K562 (cell line): ENCODE measurements around the gene PDE6G. TPM values are rescaled to one million over a fixed set of nuclear protein-coding genes. Genes with fewer than 3 reads are reported as not detected.

Experiments
- ATAC-seq: fragments of 200-7000 bp; cut with Tn5 transposase; 3 replicates; pipeline ENCODE4 v1.9.1; 2020; ENCODE audit warnings: moderate library complexity
- BruUV-seq: library from RNA; stranded (reverse); fragments of 400-500 nt; replicated peaks from 2 replicates; lab custom pipeline; 2021; lab: Mats Ljungman, UMichigan
- CTCF ChIA-PET: fragments of 300-600 bp; formaldehyde crosslinking; extraction: SDS; loops from one replicate; lab custom pipeline; 2021; ENCODE audit warnings: low intra/inter-chr PET ratio; lab: Yijun Ruan, JAX
- POLR2A ChIA-PET: fragments of 300-600, 350-650 bp; sonication (Branson Sonifier 250); formaldehyde crosslinking; extraction: SDS; loops from one replicate; lab custom pipeline; 2021; ENCODE audit warnings: antibody characterized with exemption, inconsistent platforms; lab: Yijun Ruan, JAX
- DNase-seq, 4 experiments: peaks; one replicate each; pipeline versions ENCODE4 v3.0.0 to v3.0.0-alpha.2; 2011 to 2018; ENCODE audit warnings: low spot score in 3 of 4, mixed read lengths in 3 of 4; ENCODE audit errors: extremely low read depth in 1 of 4
- FAIRE-seq: peaks from 2 replicates; lab custom pipeline; 2011; peaks lifted over from hg19 to GRCh38; lab: Jason Lieb, UNC
- H2AFZ ChIP-seq: 2 replicates; pipeline ENCODE4 v1.6.0; 2011; ENCODE audit warnings: low read depth, low read length, control low read depth, inconsistent platforms
- H3K27ac ChIP-seq: fragments of 200-600 bp; 3 replicates; pipeline ENCODE4 v1.8.0; 2011; ENCODE audit warnings: low read depth, mild to moderate bottlenecking, control low read depth, inconsistent platforms, low read length, moderate library complexity, mixed read lengths; ENCODE audit errors: extremely low read depth
- H3K27me3 ChIP-seq, 2 experiments: fragments of 300-600 bp in 1 of 2; 2 replicates in 1 of 2; 3 replicates in 1 of 2; pipeline versions ENCODE4 v1.6.0 to v1.8.0; 2011; ENCODE audit warnings: inconsistent platforms in 2 of 2, low read length in 2 of 2, mild to moderate bottlenecking in 1 of 2, mixed read lengths in 1 of 2, moderate library complexity in 1 of 2; ENCODE audit not compliant: control insufficient read depth in 2 of 2, insufficient read depth in 2 of 2
- H3K36me3 ChIP-seq: fragments of 300-600 bp; 3 replicates; pipeline ENCODE4 v1.8.0; 2011; ENCODE audit warnings: mild to moderate bottlenecking, low read length, inconsistent platforms; ENCODE audit not compliant: control insufficient read depth, insufficient read depth
- H3K4me1 ChIP-seq, 2 experiments: fragments of 200-600 bp in 1 of 2; replicated peaks in 1 of 2; 2 replicates in 1 of 2; 3 replicates in 1 of 2; pipeline versions ENCODE4 v1.5.1 to v1.8.0; 2011; ENCODE audit warnings: inconsistent platforms in 2 of 2, low read length in 2 of 2, mild to moderate bottlenecking in 1 of 2, mixed read lengths in 1 of 2, moderate library complexity in 1 of 2; ENCODE audit not compliant: control insufficient read depth in 2 of 2, insufficient read depth in 2 of 2
- H3K4me2 ChIP-seq: 2 replicates; pipeline ENCODE4 v1.6.1; 2011; ENCODE audit warnings: low read length, control low read depth, inconsistent platforms, mixed read lengths; ENCODE audit not compliant: insufficient read depth
- H3K4me3 ChIP-seq: fragments of 200-600 bp; sonication (generic), shearing (Covaris generic); 2 replicates; pipeline ENCODE4 v1.5.1; 2016; ENCODE audit warnings: control low read depth, inconsistent platforms
- H3K79me2 ChIP-seq: fragments of 200-600 bp; 3 replicates; pipeline ENCODE4 v1.8.0; 2011; ENCODE audit warnings: low read length, inconsistent platforms; ENCODE audit not compliant: control insufficient read depth, insufficient read depth
- H3K9ac ChIP-seq, 2 experiments: 2 replicates each; pipeline versions ENCODE4 v1.6.0 to v1.6.1; 2011; ENCODE audit warnings: low read depth in 2 of 2, low read length in 2 of 2, control low read depth in 1 of 2, inconsistent platforms in 1 of 2, mild to moderate bottlenecking in 1 of 2, mixed read lengths in 1 of 2; ENCODE audit not compliant: insufficient read depth in 1 of 2
- H3K9me1 ChIP-seq: one replicate; pipeline ENCODE4 v1.6.0; 2011; ENCODE audit warnings: inconsistent platforms, mild to moderate bottlenecking, low read length, moderate library complexity; ENCODE audit not compliant: control insufficient read depth, insufficient read depth
- H3K9me3 ChIP-seq: replicated peaks from 2 replicates; pipeline ENCODE4 v1.5.1; 2011; ENCODE audit warnings: low read depth, low read length, inconsistent platforms; ENCODE audit not compliant: control insufficient read depth, insufficient read depth
- H4K20me1 ChIP-seq: replicated peaks from 2 replicates; pipeline ENCODE4 v1.6.1; 2011; ENCODE audit warnings: low read length, inconsistent platforms, mixed read lengths; ENCODE audit not compliant: control insufficient read depth, insufficient read depth
- ARNT ChIP-seq, 2 experiments: fragments of 450-650 bp; IDR thresholded peaks; 2 replicates each; pipeline ENCODE4 v1.6.1; 2016; ENCODE audit warnings: mild to moderate bottlenecking in 1 of 2
- FOXK1 ChIP-seq: sonication (generic); formaldehyde crosslinking; IDR thresholded peaks from 2 replicates; pipeline ENCODE4 v1.8.0; 2022; ENCODE audit warnings: missing genetic modification reagents, mild to moderate bottlenecking, borderline replicate concordance
- HIVEP1 ChIP-seq: fragments of 250-450 bp; sonication (Bioruptor Pico); IDR thresholded peaks from 2 replicates; pipeline ENCODE4 v1.4.0; 2020; ENCODE audit warnings: mild to moderate bottlenecking
- KDM5B ChIP-seq: fragments of 200-600 bp; sonication (generic); IDR thresholded peaks from 2 replicates; pipeline ENCODE4 v1.6.1; 2012; ENCODE audit warnings: low read depth, mild to moderate bottlenecking, moderate library complexity, low read length, control low read depth, inconsistent platforms; ENCODE audit not compliant: insufficient replicate concordance
- LCOR ChIP-seq: sonication (generic); formaldehyde crosslinking; IDR thresholded peaks from 2 replicates; pipeline ENCODE4 v1.8.0; 2022; ENCODE audit warnings: mild to moderate bottlenecking, missing genetic modification reagents
- NR4A1 ChIP-seq, 2 experiments: fragments of 250-450 bp in 1 of 2; fragments of 450-650 bp in 1 of 2; sonication (Bioruptor Pico) in 1 of 2; IDR thresholded peaks; 2 replicates each; pipeline versions ENCODE4 v1.4.0 to v1.6.1; 2016 to 2020; ENCODE audit warnings: mild to moderate bottlenecking in 2 of 2, missing compliant biosample characterization in 1 of 2, missing genetic modification characterization in 1 of 2, moderate library complexity in 1 of 2
- PML ChIP-seq: IDR thresholded peaks from 2 replicates; pipeline ENCODE4 v1.6.1; 2012; ENCODE audit warnings: low read length, inconsistent platforms
- PURB ChIP-seq: sonication (generic); formaldehyde crosslinking; IDR thresholded peaks from 2 replicates; pipeline ENCODE4 v1.9.0; 2021; ENCODE audit warnings: low read depth, mild to moderate bottlenecking, missing genetic modification reagents
- RAD51 ChIP-seq: fragments of 450-650 bp; IDR thresholded peaks from 2 replicates; pipeline ENCODE4 v1.7.1; 2016; ENCODE audit warnings: low read depth, mild to moderate bottlenecking, borderline replicate concordance
- RBBP5 ChIP-seq: fragments of 200-600 bp; sonication (generic); IDR thresholded peaks from 2 replicates; pipeline ENCODE4 v1.6.1; 2012; ENCODE audit warnings: borderline replicate concordance, mild to moderate bottlenecking, low read length, control low read depth, inconsistent platforms; ENCODE audit not compliant: insufficient read depth, poor library complexity, severe bottlenecking
- RFX7 ChIP-seq: fragments of 250-450 bp; sonication (Bioruptor Pico); IDR thresholded peaks from 2 replicates; pipeline ENCODE4 v1.5.1; 2021; ENCODE audit warnings: mild to moderate bottlenecking
- SAP30 ChIP-seq: fragments of 200-600 bp; sonication (generic); IDR thresholded peaks from 2 replicates; pipeline ENCODE4 v1.6.1; 2012; ENCODE audit warnings: borderline replicate concordance, low read depth, mild to moderate bottlenecking, moderate library complexity, low read length, control low read depth, inconsistent platforms; ENCODE audit not compliant: insufficient read depth, poor library complexity, severe bottlenecking
- SREBF1 ChIP-seq: fragments of 150-350 bp; IDR thresholded peaks from 2 replicates; pipeline ENCODE4 v1.6.1; 2014; ENCODE audit warnings: antibody characterized with exemption, low read depth, low read length, borderline replicate concordance
- TEAD1 ChIP-seq, 2 experiments: fragments of 450-650 bp in 1 of 2; sonication (generic) in 1 of 2; formaldehyde crosslinking; IDR thresholded peaks; 2 replicates each; pipeline versions ENCODE4 v1.4.0 to v1.8.0; 2020 to 2022; ENCODE audit warnings: mild to moderate bottlenecking in 2 of 2, missing genetic modification reagents in 1 of 2
- YY1 ChIP-seq, 3 experiments: IDR thresholded peaks; 2 replicates each; pipeline ENCODE4 v1.6.1; 2011; ENCODE audit warnings: low read length in 2 of 3, mild to moderate bottlenecking in 2 of 3, moderate library complexity in 2 of 3, borderline replicate concordance in 1 of 3, control low read depth in 1 of 3, low read depth in 1 of 3; ENCODE audit not compliant: insufficient read depth in 3 of 3, insufficient replicate concordance in 2 of 3, control insufficient read depth in 1 of 3, insufficient read length in 1 of 3; ENCODE audit errors: extremely low read depth in 1 of 3
- ZNF239 ChIP-seq: fragments of 250-450 bp; sonication (Bioruptor Pico); IDR thresholded peaks from 2 replicates; pipeline ENCODE4 v1.4.0; 2020; ENCODE audit warnings: mild to moderate bottlenecking
- ZNF57 ChIP-seq: fragments of 450-650 bp; formaldehyde crosslinking; IDR thresholded peaks from 2 replicates; pipeline ENCODE4 v1.4.0; 2020; ENCODE audit warnings: mild to moderate bottlenecking, moderate library complexity
- ZNF696 ChIP-seq: fragments of 250-450 bp; sonication (Bioruptor Pico); conservative IDR thresholded peaks from 2 replicates; pipeline ENCODE4 v1.4.0; 2020; ENCODE audit warnings: mild to moderate bottlenecking, moderate library complexity
- WGBS: fragments of 100-300 bp; shearing (Covaris generic); methylation state at CpG from one replicate; pipeline ENCODE4 v1.1.6; 2016; ENCODE audit warnings: low coverage, mixed read lengths; ENCODE audit not compliant: insufficient coverage; ENCODE audit errors: missing lambda C conversion rate; 5-methylcytosine and 5-hydroxymethylcytosine counted together
- in situ Hi-C: fragments of 300-500 bp; cut with MboI; formaldehyde crosslinking; loops from 4 replicates; pipeline ENCODE4 v1.15.0; 2018; ENCODE audit warnings: inconsistent platforms, mixed read lengths
- intact Hi-C: fragments of 100-400 bp; cut with micrococcal nuclease; formaldehyde crosslinking; loops from 2 replicates; pipeline ENCODE4 v1.14.2; 2022
- polyA plus RNA-seq, 8 experiments: library from polyadenylated mRNA; depleted of rRNA in 4 of 8; stranded (reverse) in 5 of 8; unstranded in 3 of 8; fragments of >200 nt; fragmentation: Nextera tagmentation in 2 of 8; fragmentation: Illumina TruSeq in 1 of 8; extraction: Ambion mirVana in 2 of 8; extraction: Trizol in 1 of 8; gene quantifications; 2 replicates each; pipeline versions ENCODE4 v1.2.1 to v1.2.3, GENCODE V29; 2011 to 2014; ENCODE audit warnings: inconsistent platforms in 1 of 8, missing spikeins in 1 of 8
- total RNA-seq, 7 experiments: library from RNA; depleted of rRNA in 6 of 7; stranded (reverse); fragments of >200 nt in 6 of 7; fragmentation: Illumina TruSeq in 2 of 7; extraction: Trizol in 2 of 7; gene quantifications; 2 replicates each; pipeline versions ENCODE4 v1.2.1 to v1.2.3, GENCODE V29; 2011 to 2021; ENCODE audit warnings: low replicate concordance in 1 of 7
- TF ChIP-seq, protein P1 (sequence below): fragments of 200-800 bp; sonication (Bioruptor generic); IDR thresholded peaks from 2 replicates; pipeline ENCODE4 v1.6.1; 2017; ENCODE audit warnings: missing genetic modification characterization, missing compliant biosample characterization
- TF ChIP-seq, protein P2 (sequence below): sonication (generic); IDR thresholded peaks from 2 replicates; pipeline ENCODE4 v1.6.1; 2016

PDE6G gene
- total and polyA plus RNA-seq, 9 of the 15 experiments (the other 6 are each of a cell fraction or from before 2014, with no cell fraction given) = 0.14 to 0.59 TPM; not detected in 7

DNA sequence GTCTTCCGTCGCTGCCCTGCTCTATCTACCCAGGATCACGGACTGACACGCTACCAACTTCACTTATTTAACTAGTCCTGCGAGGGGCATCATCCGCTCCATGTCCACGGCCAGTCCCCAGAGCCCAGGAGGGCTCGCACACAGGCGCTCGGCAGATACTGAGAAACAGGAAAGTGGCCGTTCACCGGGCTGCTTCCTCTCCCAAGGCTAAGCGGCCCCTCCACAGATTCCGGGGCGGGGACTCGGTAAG lies 9.7 kb upstream of the PDE6G start:
- Histone ChIP-seq H2AFZ (peak overlapping the region; percentile 53; the same call in 1 of the 2 replicates), H3K36me3 (peaks cover 51% of the 10 kb centered on the region), H3K4me1 (peaks cover 36 to 77% of the 10 kb centered on the region in 2 experiments), H3K27ac (peak overlapping the region; percentile 98), H3K27me3 (no peaks in the 10 kb centered on the region), H4K20me1 (no peaks in the 10 kb centered on the region), H3K4me2 (peak overlapping the region; percentile 94), H3K9ac (peak overlapping the region; percentile 99 to 100), H3K79me2 (peaks cover 63% of the 10 kb centered on the region), H3K4me3 (peak overlapping the region; percentile 87), H3K9me1 (no peaks in the 10 kb centered on the region), H3K9me3 (no peaks in the 10 kb centered on the region)
- DNase-seq = no peak
- no peak for FAIRE-seq
- intact Hi-C loops = loop anchor here (1.0 to 5.0 kb wide), 2 partner anchors 30 to 36 kb away; partner anchors contain the start of gene MRPL12
- no peak for ATAC-seq
- BruUV-seq = TSS peak; percentile 90
- CTCF ChIA-PET = no interaction called here
- in situ Hi-C loops = no loop called here
- POLR2A ChIA-PET = interaction anchor here (0.8 to 1.4 kb wide), 6 partner anchors 10 to 48 kb away, joined by 4 to 9 read pairs (median 6); partner anchors contain the start of genes ARL16 and HGS
- WGBS = 1% methylated on average over 13 of the region's 16 CpGs
- TF ChIP-seq RAD51 (no peak), LCOR (CRISPR knock-in tag) (no peak), ARNT (IDR thresholded peaks at IDR 0.05) (0 out of 4 replicates have a peak, but pooled peaks of 1 of the 2 experiments have one; percentile 10), ZNF57 (CRISPR knock-in tag) (no peak), PURB (CRISPR knock-in tag) (no peak), PML (no peak; the same call in 1 of the 2 replicates), HIVEP1 (CRISPR knock-in tag) (no peak), TEAD1 (CRISPR knock-in tag; IDR thresholded peaks at IDR 0.05) (no peak), ZNF696 (no peak), SREBF1 (no peak), FOXK1 (no peak), NR4A1 (CRISPR knock-in tag; IDR thresholded peaks at IDR 0.05) (no peak), NR4A1 (tag; IDR thresholded peaks at IDR 0.05) (no peak), KDM5B (peak; percentile 6), YY1 (IDR thresholded peaks at IDR 0.05; ENCODE audit: borderline replicate concordance in 1 of 3, control insufficient read depth in 1 of 3, extremely low read depth in 1 of 3, insufficient read depth in 3 of 3, insufficient read length in 1 of 3, insufficient replicate concordance in 2 of 3, low read depth in 1 of 3, low read length in 2 of 3) (no peak), SAP30 (peak; percentile 53), RFX7 (CRISPR knock-in tag) (no peak), RBBP5 (no peak), ZNF239 (CRISPR knock-in tag) (no peak)
- TF ChIP-seq, protein P1, sequence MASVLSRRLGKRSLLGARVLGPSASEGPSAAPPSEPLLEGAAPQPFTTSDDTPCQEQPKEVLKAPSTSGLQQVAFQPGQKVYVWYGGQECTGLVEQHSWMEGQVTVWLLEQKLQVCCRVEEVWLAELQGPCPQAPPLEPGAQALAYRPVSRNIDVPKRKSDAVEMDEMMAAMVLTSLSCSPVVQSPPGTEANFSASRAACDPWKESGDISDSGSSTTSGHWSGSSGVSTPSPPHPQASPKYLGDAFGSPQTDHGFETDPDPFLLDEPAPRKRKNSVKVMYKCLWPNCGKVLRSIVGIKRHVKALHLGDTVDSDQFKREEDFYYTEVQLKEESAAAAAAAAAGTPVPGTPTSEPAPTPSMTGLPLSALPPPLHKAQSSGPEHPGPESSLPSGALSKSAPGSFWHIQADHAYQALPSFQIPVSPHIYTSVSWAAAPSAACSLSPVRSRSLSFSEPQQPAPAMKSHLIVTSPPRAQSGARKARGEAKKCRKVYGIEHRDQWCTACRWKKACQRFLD (CRISPR knock-in tag) = peak; percentile 75; the same call in 1 of the 2 replicates
- TF ChIP-seq, protein P2, sequence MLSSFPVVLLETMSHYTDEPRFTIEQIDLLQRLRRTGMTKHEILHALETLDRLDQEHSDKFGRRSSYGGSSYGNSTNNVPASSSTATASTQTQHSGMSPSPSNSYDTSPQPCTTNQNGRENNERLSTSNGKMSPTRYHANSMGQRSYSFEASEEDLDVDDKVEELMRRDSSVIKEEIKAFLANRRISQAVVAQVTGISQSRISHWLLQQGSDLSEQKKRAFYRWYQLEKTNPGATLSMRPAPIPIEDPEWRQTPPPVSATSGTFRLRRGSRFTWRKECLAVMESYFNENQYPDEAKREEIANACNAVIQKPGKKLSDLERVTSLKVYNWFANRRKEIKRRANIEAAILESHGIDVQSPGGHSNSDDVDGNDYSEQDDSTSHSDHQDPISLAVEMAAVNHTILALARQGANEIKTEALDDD = peak; percentile 54; the same call in 1 of the 2 replicates
